ENCODE data around the gene NCAM1. TPM values are rescaled to one million over a fixed set of nuclear protein-coding genes. Genes with fewer than 3 reads are reported as not detected.

Gene NCAM1
- total RNA-seq, 1 experiment from 2014 or later = 5.9 TPM

GRCh38 chr11:113160808-113161124 is 199.5 kb downstream of the NCAM1 start (continued):
- TF ChIP-seq ZNF232 (CRISPR knock-in tag; IDR thresholded peaks at IDR 0.05) = no peak
- no peak for TF ChIP-seq CDX4 (CRISPR knock-in tag; IDR thresholded peaks at IDR 0.05; ENCODE audit: borderline replicate concordance)
- no peak for TF ChIP-seq ZNF219 (CRISPR knock-in tag; IDR thresholded peaks at IDR 0.05; ENCODE audit: borderline replicate concordance)
- no peak for TF ChIP-seq HMGA2 (CRISPR knock-in tag; IDR thresholded peaks at IDR 0.05)
- no peak for TF ChIP-seq GABPB1 (CRISPR knock-in tag; IDR thresholded peaks at IDR 0.05)
- no peak for TF ChIP-seq FOXK1 (CRISPR knock-in tag; IDR thresholded peaks at IDR 0.05)

- POLR2A ChIA-PET = interaction anchor here (0.6 kb wide), 1 partner anchor 41 kb away, joined by 9 read pairs; no protein-coding TSS in a partner anchor
- no peak overlapping the region for H3K4me3 Mint-ChIP-seq
- H3K27me3 Mint-ChIP-seq (ENCODE audit: low read depth) = no peaks in the 10 kb centered on the region
- ATAC-seq (no peak), DNase-seq (ENCODE audit: low spot score) (no peak)
- CTCF ChIA-PET = interaction anchor here (0.6 kb wide), 1 partner anchor 30 kb away, joined by 3 read pairs; no protein-coding TSS in a partner anchor
- no peaks in the 10 kb centered on the region for H3K9me3 Mint-ChIP-seq
- peaks cover 11% of the 10 kb centered on the region for H3K4me1 Mint-ChIP-seq
- no peaks in the 10 kb centered on the region for H3K36me3 Mint-ChIP-seq
- TF ChIP-seq STAT6 (CRISPR knock-in tag; conservative IDR thresholded peaks at IDR 0.05; ENCODE audit: low read depth) (no peak), EMX1 (CRISPR knock-in tag; IDR thresholded peaks at IDR 0.05) (no peak), ARID4B (CRISPR knock-in tag; IDR thresholded peaks at IDR 0.05; ENCODE audit: borderline replicate concordance) (no peak), ZBTB21 (CRISPR knock-in tag; IDR thresholded peaks at IDR 0.05; ENCODE audit: borderline replicate concordance) (no peak), ATF1 (CRISPR knock-in tag; IDR thresholded peaks at IDR 0.05) (no peak), ATF3 (CRISPR knock-in tag; conservative IDR thresholded peaks at IDR 0.05) (no peak)
- H3K27ac Mint-ChIP-seq = no peak overlapping the region
Observed at GRCh38 chr11:113161711-113162591, 200.7 kb downstream of the NCAM1 start.

- no peaks in the 10 kb centered on the region for H3K27me3 Mint-ChIP-seq (ENCODE audit: low read depth)
- CTCF ChIA-PET = interaction anchor here (0.6 kb wide), 1 partner anchor 30 kb away, joined by 3 read pairs; no protein-coding TSS in a partner anchor
- POLR2A ChIA-PET = no interaction called here
- no peak overlapping the region for H3K27ac Mint-ChIP-seq
- TF ChIP-seq NFE2L1 (CRISPR knock-in tag; IDR thresholded peaks at IDR 0.05) = no peak
- TF ChIP-seq CDX4 (CRISPR knock-in tag; IDR thresholded peaks at IDR 0.05; ENCODE audit: borderline replicate concordance) = no peak
- no peak for TF ChIP-seq STAT6 (CRISPR knock-in tag; conservative IDR thresholded peaks at IDR 0.05; ENCODE audit: low read depth)
- no peak for TF ChIP-seq GTF2I (CRISPR knock-in tag; conservative IDR thresholded peaks at IDR 0.05)
- DNase-seq (ENCODE audit: low spot score) (no peak), ATAC-seq (no peak)
- H3K36me3 Mint-ChIP-seq = no peaks in the 10 kb centered on the region
- H3K9me3 Mint-ChIP-seq = no peaks in the 10 kb centered on the region
- no peak overlapping the region for H3K4me3 Mint-ChIP-seq
- H3K4me1 Mint-ChIP-seq = peaks cover 11% of the 10 kb centered on the region
Observed at GRCh38 chr11:113162592-113162962, 201.4 kb downstream of the NCAM1 start.
